OCI-LY1 (cell line): ENCODE data around the gene TK2.
"Not testable (repeated sequence)": the region's sequence is repeated elsewhere in the genome, so short reads cannot be mapped to it uniquely, and the experiment has no call there.

ENCODE experiments used
- EZH2 ChIP-seq: fragments of 200-600 bp; sonication (generic), shearing (Covaris generic); IDR thresholded peaks from 2 replicates; pipeline ENCODE4 v1.8.0; 2017; ENCODE audit warnings: borderline replicate concordance, mixed run types, mild to moderate bottlenecking, antibody characterized with exemption, low read length, moderate library complexity, mixed read lengths
- TF ChIP-seq, protein P1 (sequence below): fragments of 200-600 bp; sonication (generic), shearing (Covaris generic); IDR thresholded peaks from 2 replicates; pipeline ENCODE4 v1.5.1; 2017; ENCODE audit warnings: mild to moderate bottlenecking, antibody characterized with exemption, low read length, moderate library complexity, mixed read lengths

DNA sequence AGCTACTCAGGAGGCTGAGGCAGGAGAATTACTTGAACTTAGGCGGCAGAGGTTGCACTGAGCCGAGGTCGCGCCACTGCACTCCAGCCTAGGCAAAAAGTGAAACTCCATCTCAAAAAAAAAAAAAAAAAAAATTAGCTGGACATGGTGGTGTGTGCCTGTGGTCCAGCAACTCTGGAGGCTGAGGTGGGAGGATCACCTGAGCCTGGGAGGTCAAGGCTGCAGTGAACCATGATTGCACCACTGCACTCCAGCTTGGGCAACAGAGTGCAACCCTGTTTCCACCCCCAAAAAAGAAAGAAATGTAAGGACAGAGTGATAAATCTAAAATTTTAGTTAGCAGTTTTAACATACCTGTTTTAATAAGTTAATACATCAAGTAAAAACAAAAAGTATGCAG lies 46.6 kb upstream of the TK2 start:
- TF ChIP-seq, protein P1, sequence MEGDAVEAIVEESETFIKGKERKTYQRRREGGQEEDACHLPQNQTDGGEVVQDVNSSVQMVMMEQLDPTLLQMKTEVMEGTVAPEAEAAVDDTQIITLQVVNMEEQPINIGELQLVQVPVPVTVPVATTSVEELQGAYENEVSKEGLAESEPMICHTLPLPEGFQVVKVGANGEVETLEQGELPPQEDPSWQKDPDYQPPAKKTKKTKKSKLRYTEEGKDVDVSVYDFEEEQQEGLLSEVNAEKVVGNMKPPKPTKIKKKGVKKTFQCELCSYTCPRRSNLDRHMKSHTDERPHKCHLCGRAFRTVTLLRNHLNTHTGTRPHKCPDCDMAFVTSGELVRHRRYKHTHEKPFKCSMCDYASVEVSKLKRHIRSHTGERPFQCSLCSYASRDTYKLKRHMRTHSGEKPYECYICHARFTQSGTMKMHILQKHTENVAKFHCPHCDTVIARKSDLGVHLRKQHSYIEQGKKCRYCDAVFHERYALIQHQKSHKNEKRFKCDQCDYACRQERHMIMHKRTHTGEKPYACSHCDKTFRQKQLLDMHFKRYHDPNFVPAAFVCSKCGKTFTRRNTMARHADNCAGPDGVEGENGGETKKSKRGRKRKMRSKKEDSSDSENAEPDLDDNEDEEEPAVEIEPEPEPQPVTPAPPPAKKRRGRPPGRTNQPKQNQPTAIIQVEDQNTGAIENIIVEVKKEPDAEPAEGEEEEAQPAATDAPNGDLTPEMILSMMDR: not testable (repeated sequence)
- TF ChIP-seq EZH2: not testable (repeated sequence)
